NB4 (cell line): ENCODE data around the gene NOVA2.

Source experiments
- CTCF ChIP-seq: IDR thresholded peaks from one replicate; pipeline ENCODE4 v1.5.1; 2012; ENCODE audit warnings: low read depth, low read length
- MAX ChIP-seq: IDR thresholded peaks from 2 replicates; pipeline ENCODE4 v1.6.1; 2011; ENCODE audit warnings: low read depth, low read length
- MYC ChIP-seq: IDR thresholded peaks from 2 replicates; pipeline ENCODE4 v1.6.1; 2011; ENCODE audit warnings: low read depth, low read length
- POLR2A ChIP-seq: IDR thresholded peaks from 2 replicates; pipeline ENCODE4 v1.6.1; 2011; ENCODE audit warnings: mild to moderate bottlenecking; ENCODE audit not compliant: insufficient read length; ENCODE audit errors: extremely low read depth

GRCh38 chr19:45969676-45970075, 4.0 kb downstream of the NOVA2 start:
- no peak for TF ChIP-seq CTCF
- no peak for TF ChIP-seq POLR2A
- no peak for TF ChIP-seq MAX
- no peak for TF ChIP-seq MYC
